Kidney (tissue), 22 donors: ENCODE measurements around the gene CABP4. TPM values are rescaled to one million over a fixed set of nuclear protein-coding genes. Genes with fewer than 3 reads are reported as not detected.
A peak's percentile ranks its signal among the peaks of the same experiment; 100 is the strongest.

Experiments
- DNase-seq, 5 donors: peaks; one replicate each; pipeline ENCODE4 v3.0.0-alpha.2; 2013 to 2020
- FAIRE-seq: peaks from 2 replicates; lab custom pipeline; 2012; peaks lifted over from hg19 to GRCh38; lab: Jason Lieb, UNC
- H3K27ac ChIP-seq, 2 donors: one replicate each; pipeline ENCODE4 v1.7.0; 2013; ENCODE audit warnings: low read depth in 2 of 2, low read length in 2 of 2, inconsistent platforms in 1 of 2
- H3K27me3 ChIP-seq: one replicate; pipeline ENCODE4 v1.7.1; 2013; ENCODE audit warnings: low read length, inconsistent platforms; ENCODE audit not compliant: control insufficient read depth, insufficient read depth
- H3K36me3 ChIP-seq, 3 donors: one replicate each; pipeline versions ENCODE4 v1.7.0 to v1.7.1; 2013; ENCODE audit warnings: low read length in 3 of 3, control low read depth in 1 of 3, inconsistent platforms in 1 of 3; ENCODE audit not compliant: insufficient read depth in 3 of 3, control insufficient read depth in 2 of 3
- H3K4me1 ChIP-seq, 3 donors: one replicate each; pipeline versions ENCODE4 v1.7.0 to v1.7.1; 2013; ENCODE audit warnings: low read length in 3 of 3, inconsistent platforms in 1 of 3, low read depth in 1 of 3; ENCODE audit not compliant: control insufficient read depth in 2 of 3, insufficient read depth in 2 of 3
- H3K4me3 ChIP-seq, 3 donors: one replicate each; pipeline versions ENCODE4 v1.7.0 to v1.8.1; 2013; ENCODE audit warnings: low read length in 3 of 3, control low read depth in 1 of 3, inconsistent platforms in 1 of 3
- H3K9ac ChIP-seq, 3 donors: one replicate each; pipeline versions ENCODE4 v1.7.0 to v1.7.1; 2013; ENCODE audit warnings: low read length in 3 of 3, control low read depth in 1 of 3, inconsistent platforms in 1 of 3
- H3K9me3 ChIP-seq, 3 donors: one replicate each; pipeline versions ENCODE4 v1.7.0 to v1.7.1; 2013; ENCODE audit warnings: low read length in 3 of 3, control low read depth in 1 of 3, inconsistent platforms in 1 of 3; ENCODE audit not compliant: control insufficient read depth in 2 of 3, insufficient read depth in 1 of 3
- intact Hi-C: fragments of 100-400 bp; cut with DNase I; formaldehyde crosslinking; loops from one replicate; pipeline ENCODE4 v1.11.1; 2022
- long read RNA-seq, 10 donors: library from polyadenylated mRNA in 1 of 10; unstranded in 1 of 10; transcript quantifications; one replicate each; pipeline ENCODE4 v2.0.0 and lab custom pipeline, GENCODE V29; 2021 to 2026
- polyA plus RNA-seq: library from polyadenylated mRNA; stranded (reverse); fragments of 350-450 nt; fragmentation: Illumina TruSeq; extraction: RNeasy Lipid Tissue Mini Kit (QIAGEN cat#74804); gene quantifications from one replicate; pipeline ENCODE4 v1.2.3, GENCODE V29; 2014; ENCODE audit warnings: low read depth, low replicate concordance; ENCODE audit not compliant: insufficient read depth
- total RNA-seq: library from RNA; stranded (reverse); fragmentation: NEBNext Ultra II Directional; extraction: Animal tissue kit (Norgen Biotek cat#: 25700); gene quantifications from one replicate; pipeline ENCODE4 v1.2.1, GENCODE V29; 2021
- TF ChIP-seq, protein P1 (sequence below): IDR thresholded peaks from 3 replicates; pipeline ENCODE4 v1.5.1; 2012; ENCODE audit warnings: mild to moderate bottlenecking, moderate library complexity, borderline replicate concordance; ENCODE audit not compliant: insufficient read depth; ENCODE audit errors: extremely low read depth
- donor health status: control.
- donor health status: control.
- donor health status: control.
- donor health status: control.
- donor health status: control.
- donor health status: DM: yes; HTN: yes; CAD: no.
- donor health status: Normal renal cell carcinoma (clear cell type).

Gene CABP4
- total RNA-seq = 3.1 TPM
- polyA plus RNA-seq = 0.49 TPM
- long read RNA-seq, donor 1 = 0 reads
- long read RNA-seq, donor 2 = 0 reads
- long read RNA-seq, donor 3 = 0 reads
- long read RNA-seq, donor 4 = 0 reads
- long read RNA-seq, donor 5 = 0 reads
- long read RNA-seq, donor 6 = 0 reads
- long read RNA-seq, donor 7, partial matches to known transcripts = 0 of 2 reads
- long read RNA-seq, donor 7, other reads (novel, unspliced or antisense) = 1 of 2 reads
- long read RNA-seq, donor 8 = 0 reads
- long read RNA-seq, donor 9 = 0 reads
- long read RNA-seq, donor 10 = 0 reads

GRCh38 chr11:67455054-67455453 is at the start of gene CABP4:
Gene CABP4, plus strand, starts transcription at chr11:67455354. Its CDS starts 70 bp downstream, at chr11:67455424.
- H3K9me3 ChIP-seq = no peaks in the 10 kb centered on the region
- TF ChIP-seq, protein P1, sequence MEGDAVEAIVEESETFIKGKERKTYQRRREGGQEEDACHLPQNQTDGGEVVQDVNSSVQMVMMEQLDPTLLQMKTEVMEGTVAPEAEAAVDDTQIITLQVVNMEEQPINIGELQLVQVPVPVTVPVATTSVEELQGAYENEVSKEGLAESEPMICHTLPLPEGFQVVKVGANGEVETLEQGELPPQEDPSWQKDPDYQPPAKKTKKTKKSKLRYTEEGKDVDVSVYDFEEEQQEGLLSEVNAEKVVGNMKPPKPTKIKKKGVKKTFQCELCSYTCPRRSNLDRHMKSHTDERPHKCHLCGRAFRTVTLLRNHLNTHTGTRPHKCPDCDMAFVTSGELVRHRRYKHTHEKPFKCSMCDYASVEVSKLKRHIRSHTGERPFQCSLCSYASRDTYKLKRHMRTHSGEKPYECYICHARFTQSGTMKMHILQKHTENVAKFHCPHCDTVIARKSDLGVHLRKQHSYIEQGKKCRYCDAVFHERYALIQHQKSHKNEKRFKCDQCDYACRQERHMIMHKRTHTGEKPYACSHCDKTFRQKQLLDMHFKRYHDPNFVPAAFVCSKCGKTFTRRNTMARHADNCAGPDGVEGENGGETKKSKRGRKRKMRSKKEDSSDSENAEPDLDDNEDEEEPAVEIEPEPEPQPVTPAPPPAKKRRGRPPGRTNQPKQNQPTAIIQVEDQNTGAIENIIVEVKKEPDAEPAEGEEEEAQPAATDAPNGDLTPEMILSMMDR = no peak
- H3K27ac ChIP-seq = no peak within 1 kb of the TSS
- DNase-seq = peak in 1 of 5 donors; percentile 43
- H3K27me3 ChIP-seq = no peaks in the 10 kb centered on the region
- H3K36me3 ChIP-seq = no peaks in the 10 kb centered on the region
- no peak within 1 kb of the TSS for H3K4me3 ChIP-seq
- no peak for FAIRE-seq
- H3K9ac ChIP-seq = no peak within 1 kb of the TSS
- peaks cover 0 to 2% (median 0%) of the 10 kb centered on the region in 3 donors for H3K4me1 ChIP-seq
- intact Hi-C loops = no loop called here

- intact Hi-C loops = no loop called here
- H3K4me1 ChIP-seq = peaks cover 0 to 3% (median 2%) of the 10 kb centered on the region in 3 donors
- DNase-seq (no peak), FAIRE-seq (no peak)
- H3K9me3 ChIP-seq = no peaks in the 10 kb centered on the region
- H3K36me3 ChIP-seq = no peaks in the 10 kb centered on the region
- no peak overlapping the region for H3K27ac ChIP-seq
- TF ChIP-seq, protein P1 = no peak
- no peaks in the 10 kb centered on the region for H3K27me3 ChIP-seq
- no peak overlapping the region for H3K4me3 ChIP-seq
- H3K9ac ChIP-seq = no peak overlapping the region
These were observed 49.3 kb upstream of the CABP4 start for GRCh38 chr11:67405688-67406339.

DNA sequence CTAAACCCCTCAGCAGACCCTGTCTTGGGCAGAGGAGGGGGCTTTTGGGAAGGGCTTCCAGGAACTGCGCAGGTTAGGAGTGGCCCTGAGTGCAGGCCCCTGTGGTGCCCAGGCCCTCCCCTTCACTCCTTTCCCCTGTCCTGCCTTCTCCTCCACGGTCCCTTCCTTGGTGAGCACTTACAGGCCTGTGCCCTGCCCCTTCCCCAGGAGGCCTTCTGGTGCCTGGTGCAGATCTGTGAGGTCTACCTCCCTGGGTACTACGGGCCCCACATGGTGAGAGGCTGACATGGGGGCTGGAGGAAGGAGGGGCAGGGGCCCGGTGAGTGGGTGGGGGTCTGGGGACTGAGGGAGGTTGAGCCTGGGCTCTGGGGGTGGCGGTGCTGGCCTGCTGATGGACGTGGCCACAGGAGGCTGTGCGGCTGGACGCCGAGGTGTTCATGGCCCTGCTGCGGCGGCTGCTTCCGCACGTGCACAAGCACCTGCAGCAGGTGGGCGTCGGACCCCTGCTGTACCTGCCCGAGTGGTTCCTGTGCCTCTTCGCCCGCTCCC is 48.7 kb upstream of the CABP4 start:
- intact Hi-C loops = no loop called here
- Histone ChIP-seq H3K27me3 (no peaks in the 10 kb centered on the region), H3K4me1 (peaks cover 0 to 3% (median 0%) of the 10 kb centered on the region in 3 donors), H3K9me3 (no peaks in the 10 kb centered on the region), H3K9ac (no peak overlapping the region), H3K4me3 (no peak overlapping the region), H3K36me3 (no peaks in the 10 kb centered on the region), H3K27ac (no peak overlapping the region)
- DNase-seq (peak in 1 of 5 donors; percentile 78), FAIRE-seq (no peak)
- TF ChIP-seq, protein P1 = no peak
